T-helper 2 cell treated with Interferon-gamma antibody and Interleukin-4, amounts not matched to agents 5 μg/mL and 100 μg/mL, for 36 hours (primary cell): ENCODE measurements around the gene COL5A1.

Experiments
- DNase-seq: peaks from one replicate; pipeline ENCODE4 v3.0.0; 2021; ENCODE audit warnings: low spot score
- H3K27ac Mint-ChIP-seq: one replicate; pipeline ENCODE4 v1.8.0; 2021; ENCODE audit warnings: mild to moderate bottlenecking, mixed read lengths
- H3K27me3 Mint-ChIP-seq: one replicate; pipeline ENCODE4 v1.8.0; 2021; ENCODE audit warnings: low read depth, mixed read lengths
- H3K36me3 Mint-ChIP-seq: one replicate; pipeline ENCODE4 v1.8.0; 2021; ENCODE audit warnings: low read depth, mixed read lengths
- H3K4me1 Mint-ChIP-seq: one replicate; pipeline ENCODE4 v1.8.0; 2021; ENCODE audit warnings: low read depth, mixed read lengths
- H3K4me3 Mint-ChIP-seq: one replicate; pipeline ENCODE4 v1.8.0; 2022; ENCODE audit warnings: mild to moderate bottlenecking, moderate library complexity, mixed read lengths
- H3K9me3 Mint-ChIP-seq: one replicate; pipeline ENCODE4 v1.8.0; 2021; ENCODE audit warnings: mixed read lengths

The COL5A1 gene

DNA sequence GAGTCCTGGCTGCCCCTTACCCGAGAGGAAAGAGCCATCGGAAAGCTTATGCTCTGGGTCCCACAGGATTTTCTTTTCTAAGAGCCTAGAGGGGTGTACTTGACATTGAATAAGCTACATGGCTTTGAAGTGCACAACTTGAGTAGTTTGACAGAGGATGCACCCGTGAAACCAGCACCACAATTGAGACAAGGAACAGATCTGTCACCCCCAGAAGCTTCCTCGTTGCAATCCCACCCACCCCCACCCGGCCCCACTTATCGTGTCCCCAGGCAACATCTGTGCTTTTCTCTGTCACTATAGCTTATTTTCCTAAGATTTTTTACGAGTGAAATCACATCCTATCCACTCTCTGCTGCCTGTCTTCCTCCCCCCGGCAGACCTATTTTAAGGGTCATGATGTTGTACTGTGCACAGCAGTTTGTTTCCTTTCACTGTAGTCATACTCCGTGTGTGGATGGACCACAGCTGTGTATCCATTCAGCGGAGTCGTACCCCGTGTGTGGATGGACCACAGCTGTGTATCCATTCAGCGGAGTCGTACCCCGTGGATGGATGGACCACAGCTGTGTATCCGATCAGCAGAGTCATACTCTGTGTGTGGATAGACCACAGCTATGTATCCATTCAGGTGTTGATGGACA, 230.2 kb downstream of the COL5A1 start:
- Mint-ChIP-seq H3K9me3 (no peaks in the 10 kb centered on the region), H3K27me3 (no peaks in the 10 kb centered on the region), H3K27ac (no peak overlapping the region), H3K36me3 (no peaks in the 10 kb centered on the region), H3K4me1 (no peaks in the 10 kb centered on the region), H3K4me3 (no peak overlapping the region)
- no peak for DNase-seq

DNA sequence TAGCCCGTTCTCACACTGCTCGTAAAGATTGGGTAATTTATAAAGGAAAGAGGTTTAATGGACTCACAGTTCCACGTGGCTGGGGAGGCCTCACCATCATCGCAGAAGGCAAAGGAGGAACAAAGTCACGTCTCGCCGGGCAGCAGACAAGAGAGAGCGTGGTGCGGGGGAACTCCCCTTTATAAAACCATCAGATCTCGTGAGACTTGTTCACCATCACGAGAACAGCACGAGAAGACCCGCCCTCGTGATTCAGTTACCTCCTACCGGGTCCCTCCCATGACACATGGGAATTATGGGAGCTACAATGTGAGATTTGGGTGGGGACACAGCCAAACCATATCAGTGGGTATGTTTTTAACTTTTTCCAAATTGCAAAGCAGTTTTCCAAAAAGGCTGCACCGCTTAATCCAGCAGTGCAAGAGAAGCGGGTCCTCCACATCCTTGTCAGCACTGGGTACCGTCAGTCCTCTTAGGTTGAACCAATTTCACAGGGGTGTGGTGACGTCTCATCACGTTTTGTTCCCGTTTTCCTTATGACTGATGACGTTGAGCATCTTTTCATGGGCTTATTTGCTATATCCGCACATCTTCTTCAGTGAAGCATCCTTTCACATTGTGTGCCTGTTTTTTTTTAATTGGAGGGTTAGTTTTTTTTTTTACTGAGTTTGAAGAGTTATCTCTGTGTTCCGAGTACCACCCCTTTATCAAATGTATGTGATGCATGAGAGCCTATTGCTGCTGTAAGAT, 231.1 kb downstream of the COL5A1 start:
- H3K9me3 Mint-ChIP-seq, result no peaks in the 10 kb centered on the region
- H3K27ac Mint-ChIP-seq, result no peak overlapping the region
- DNase-seq, result no peak
- no peak overlapping the region for H3K4me3 Mint-ChIP-seq
- no peaks in the 10 kb centered on the region for H3K36me3 Mint-ChIP-seq
- H3K4me1 Mint-ChIP-seq, result no peaks in the 10 kb centered on the region
- no peaks in the 10 kb centered on the region for H3K27me3 Mint-ChIP-seq

- Mint-ChIP-seq H3K36me3 (no peaks in the 10 kb centered on the region), H3K4me1 (no peaks in the 10 kb centered on the region)
Observed at GRCh38 chr9:134875371-134875770, 233.8 kb downstream of the COL5A1 start.

GRCh38 chr9:134877541-134877940, 235.9 kb downstream of the COL5A1 start:
- DNase-seq, result no peak
- H3K27me3 Mint-ChIP-seq, result no peaks in the 10 kb centered on the region
- H3K4me1 Mint-ChIP-seq, result no peaks in the 10 kb centered on the region
- no peak overlapping the region for H3K27ac Mint-ChIP-seq
- no peaks in the 10 kb centered on the region for H3K9me3 Mint-ChIP-seq
- H3K4me3 Mint-ChIP-seq, result no peak overlapping the region
- H3K36me3 Mint-ChIP-seq, result no peaks in the 10 kb centered on the region

More at GRCh38 chr9:134875371-134875770, 233.8 kb downstream of the COL5A1 start:
- H3K27me3 Mint-ChIP-seq, result no peaks in the 10 kb centered on the region
- no peak overlapping the region for H3K4me3 Mint-ChIP-seq
- DNase-seq, result no peak
- no peak overlapping the region for H3K27ac Mint-ChIP-seq
- no peaks in the 10 kb centered on the region for H3K9me3 Mint-ChIP-seq

DNA sequence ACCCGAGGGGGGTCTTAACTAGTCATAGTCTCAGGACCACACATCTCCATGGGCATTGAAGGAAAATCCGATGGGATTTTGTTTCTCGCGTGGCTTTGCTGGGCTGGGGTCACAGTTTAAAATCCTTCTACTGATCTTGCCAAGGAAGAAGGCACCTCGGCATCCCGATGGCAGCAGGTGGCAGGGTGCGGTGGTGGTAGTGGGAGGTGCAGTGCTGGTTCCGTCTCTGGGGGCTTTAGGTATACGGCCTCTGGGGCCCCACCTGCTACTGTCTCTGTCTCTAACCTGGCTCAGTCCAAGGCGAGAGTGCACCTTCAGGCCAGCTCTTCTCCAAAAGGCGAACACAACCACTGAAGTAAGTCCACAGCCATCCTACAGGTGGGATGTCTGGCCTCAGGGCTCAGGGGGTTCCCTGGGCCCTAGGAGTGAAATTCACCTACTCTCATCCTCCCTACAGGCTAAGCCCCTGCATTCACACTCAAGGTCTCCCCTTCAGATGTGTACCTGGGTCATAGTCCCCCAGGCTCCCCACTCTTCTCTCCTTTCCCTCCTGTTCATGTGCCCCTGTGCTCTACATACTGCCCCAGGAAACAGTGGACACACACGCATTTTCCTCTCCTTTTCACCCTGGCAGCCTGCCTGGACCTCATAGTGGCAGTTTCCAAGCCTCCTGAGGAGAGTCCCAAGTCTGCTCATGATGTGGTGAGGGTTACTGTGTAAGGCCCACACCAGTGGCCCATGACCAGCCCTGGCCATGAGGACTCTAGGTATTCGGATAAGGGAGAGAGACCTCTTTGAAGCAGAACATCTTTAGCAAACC, 238.3 kb downstream of the COL5A1 start:
- H3K4me3 Mint-ChIP-seq, result no peak overlapping the region
- no peak overlapping the region for H3K27ac Mint-ChIP-seq
- H3K9me3 Mint-ChIP-seq, result no peaks in the 10 kb centered on the region
- no peaks in the 10 kb centered on the region for H3K27me3 Mint-ChIP-seq
- no peaks in the 10 kb centered on the region for H3K36me3 Mint-ChIP-seq
- no peaks in the 10 kb centered on the region for H3K4me1 Mint-ChIP-seq
- DNase-seq, result no peak

DNA sequence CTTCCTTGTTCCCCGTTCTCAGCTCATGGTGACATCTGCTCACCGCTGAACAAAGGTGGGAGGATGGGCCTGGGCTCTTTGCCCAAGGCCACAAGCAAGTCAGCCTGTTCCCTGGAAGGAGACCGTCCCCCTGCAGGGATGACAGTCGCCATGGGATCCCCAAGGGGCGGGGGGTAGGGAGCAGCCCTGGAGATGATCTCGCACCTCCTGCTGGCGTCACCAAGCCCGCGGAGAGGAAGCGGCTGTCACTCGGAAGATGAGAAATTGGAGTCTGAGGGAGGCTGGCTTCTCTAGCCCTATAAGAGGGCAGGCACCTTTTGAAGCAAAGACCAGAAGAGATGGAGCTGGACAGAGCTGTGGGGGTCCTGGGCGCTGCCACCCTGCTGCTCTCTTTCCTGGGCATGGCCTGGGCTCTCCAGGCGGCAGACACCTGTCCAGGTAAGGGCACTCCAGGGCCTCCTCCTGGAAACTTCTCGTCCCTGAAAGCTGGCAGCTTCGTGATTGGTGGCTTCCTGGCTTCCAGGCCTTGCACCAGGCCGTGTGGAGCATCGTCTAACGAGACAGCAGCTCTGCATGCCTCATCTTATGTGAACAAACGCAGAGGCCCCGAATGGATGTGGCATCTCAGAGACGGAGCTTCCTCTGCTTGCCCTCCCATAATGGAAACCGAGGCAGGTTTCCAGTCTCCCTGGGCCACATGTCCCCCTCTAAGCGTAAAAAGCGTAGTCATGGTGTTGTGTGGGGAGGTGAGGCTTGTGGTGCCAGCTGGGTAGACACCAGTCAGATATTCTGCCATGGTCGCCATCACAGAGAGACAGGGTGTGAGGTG, 239.1 kb downstream of the COL5A1 start, which contains the start of gene FCN2:
Gene FCN2 (plus strand): TSS at position 327 of the 829 bp plus-strand sequence. CDS start 12 bp downstream, at position 339.
- H3K27me3 Mint-ChIP-seq, result no peaks in the 10 kb centered on the region
- no peak within 1 kb of the TSS for H3K27ac Mint-ChIP-seq
- no peaks in the 10 kb centered on the region for H3K9me3 Mint-ChIP-seq
- H3K4me3 Mint-ChIP-seq, result no peak within 1 kb of the TSS
- H3K4me1 Mint-ChIP-seq, result no peaks in the 10 kb centered on the region
- no peaks in the 10 kb centered on the region for H3K36me3 Mint-ChIP-seq
- DNase-seq, result no peak

- DNase-seq, result no peak
- no peaks in the 10 kb centered on the region for H3K36me3 Mint-ChIP-seq
- H3K27ac Mint-ChIP-seq, result no peak overlapping the region
- H3K9me3 Mint-ChIP-seq, result no peaks in the 10 kb centered on the region
- H3K4me3 Mint-ChIP-seq, result no peak overlapping the region
- no peaks in the 10 kb centered on the region for H3K27me3 Mint-ChIP-seq
- H3K4me1 Mint-ChIP-seq, result no peaks in the 10 kb centered on the region
Observed at GRCh38 chr9:134881313-134881670, 239.7 kb downstream of the COL5A1 start.

DNA sequence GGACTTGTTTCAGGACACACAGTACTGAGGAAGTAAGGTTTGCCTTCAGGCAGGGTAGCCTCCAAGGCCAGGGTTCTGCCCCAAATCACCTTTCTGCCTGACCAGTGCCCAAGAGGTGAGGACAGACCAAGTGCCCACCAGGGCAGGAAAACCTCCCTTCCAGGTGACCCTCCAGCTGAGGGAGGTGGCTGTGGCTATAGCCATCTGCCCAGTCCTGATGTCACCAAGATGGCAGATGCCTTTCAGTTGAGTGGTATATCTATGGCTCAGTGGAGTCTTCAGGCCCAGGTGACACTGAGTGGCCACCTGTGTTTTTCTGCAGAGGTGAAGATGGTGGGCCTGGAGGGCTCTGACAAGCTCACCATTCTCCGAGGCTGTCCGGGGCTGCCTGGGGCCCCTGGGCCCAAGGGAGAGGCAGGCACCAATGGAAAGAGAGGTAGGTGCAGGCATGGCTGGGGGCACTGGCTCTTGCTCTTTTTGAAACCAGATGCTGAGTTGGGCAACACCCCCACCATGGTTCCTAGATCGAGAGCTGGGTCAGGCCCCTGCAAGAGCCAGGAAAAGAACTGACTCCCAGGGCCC, 240.7 kb downstream of the COL5A1 start:
- H3K27ac Mint-ChIP-seq, result no peak overlapping the region
- H3K9me3 Mint-ChIP-seq, result no peaks in the 10 kb centered on the region
- no peaks in the 10 kb centered on the region for H3K36me3 Mint-ChIP-seq
- no peaks in the 10 kb centered on the region for H3K4me1 Mint-ChIP-seq
- DNase-seq, result no peak
- no peaks in the 10 kb centered on the region for H3K27me3 Mint-ChIP-seq
- H3K4me3 Mint-ChIP-seq, result no peak overlapping the region

DNA sequence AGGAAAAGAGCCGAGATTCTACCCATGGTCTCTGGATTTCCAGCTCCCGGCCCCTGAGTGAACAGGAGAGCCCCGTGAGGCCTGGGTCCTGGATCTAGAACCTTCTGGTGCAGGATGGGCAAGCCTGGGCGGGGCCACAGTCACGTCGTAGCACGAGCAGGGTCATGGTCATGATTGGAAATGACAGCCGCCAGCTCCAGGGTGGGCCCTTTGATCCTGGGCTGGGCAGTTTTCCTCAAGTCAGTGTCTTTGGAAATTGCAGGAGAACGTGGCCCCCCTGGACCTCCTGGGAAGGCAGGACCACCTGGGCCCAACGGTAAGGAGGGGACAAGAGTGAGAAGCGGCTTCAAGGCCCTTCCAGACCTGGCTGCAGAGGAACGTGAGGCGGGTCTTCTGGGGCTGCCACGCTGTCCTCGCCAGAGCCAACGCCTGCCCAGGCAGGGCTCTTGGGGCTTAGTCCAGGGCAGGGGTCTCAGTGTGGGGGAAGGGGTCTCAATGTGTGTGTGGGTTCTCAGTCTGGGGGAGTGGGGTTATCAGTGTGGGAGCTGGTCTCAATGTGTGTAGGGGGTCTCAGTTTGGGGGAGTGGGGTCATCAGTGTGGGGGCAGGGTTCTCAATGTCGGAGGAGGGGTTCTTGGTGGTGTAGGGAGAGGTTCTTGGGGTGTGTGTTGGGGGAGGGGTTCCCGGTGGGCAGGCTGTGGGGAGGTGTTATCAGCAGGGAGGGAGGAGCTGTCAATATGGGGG, 241.6 kb downstream of the COL5A1 start:
- no peaks in the 10 kb centered on the region for H3K9me3 Mint-ChIP-seq
- H3K4me3 Mint-ChIP-seq, result no peak overlapping the region
- H3K27me3 Mint-ChIP-seq, result peaks cover 2% of the 10 kb centered on the region
- DNase-seq, result no peak
- H3K36me3 Mint-ChIP-seq, result no peaks in the 10 kb centered on the region
- H3K4me1 Mint-ChIP-seq, result no peaks in the 10 kb centered on the region
- H3K27ac Mint-ChIP-seq, result no peak overlapping the region

DNA sequence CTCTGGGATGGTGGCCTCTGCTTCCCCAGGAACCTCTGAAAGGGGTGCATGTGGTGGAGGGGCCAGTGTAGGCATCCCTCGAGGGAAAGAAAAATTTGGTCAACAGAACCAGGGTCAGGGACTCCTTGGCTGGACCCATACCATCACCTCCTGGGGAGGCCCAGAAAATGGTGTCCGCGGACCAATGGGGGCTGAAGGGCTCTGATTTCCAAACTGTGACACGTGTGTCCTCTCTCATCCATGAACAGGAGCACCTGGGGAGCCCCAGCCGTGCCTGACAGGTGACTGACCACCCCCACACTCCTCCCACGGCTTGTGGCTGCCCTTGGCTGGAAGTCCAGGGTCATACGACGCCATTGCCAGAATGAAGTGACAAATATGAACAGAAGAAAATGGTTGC, 242.9 kb downstream of the COL5A1 start:
- Mint-ChIP-seq H3K4me1 (no peaks in the 10 kb centered on the region), H3K27me3 (peaks cover 2% of the 10 kb centered on the region), H3K36me3 (no peaks in the 10 kb centered on the region), H3K9me3 (no peaks in the 10 kb centered on the region), H3K4me3 (no peak overlapping the region), H3K27ac (no peak overlapping the region)
- no peak for DNase-seq

GRCh38 chr9:134885001-134885678, 243.5 kb downstream of the COL5A1 start:
- no peaks in the 10 kb centered on the region for H3K36me3 Mint-ChIP-seq
- no peak for DNase-seq
- H3K9me3 Mint-ChIP-seq, result no peaks in the 10 kb centered on the region
- H3K4me1 Mint-ChIP-seq, result no peaks in the 10 kb centered on the region
- peaks cover 2% of the 10 kb centered on the region for H3K27me3 Mint-ChIP-seq
- no peak overlapping the region for H3K4me3 Mint-ChIP-seq
- H3K27ac Mint-ChIP-seq, result no peak overlapping the region

GRCh38 chr9:134885679-134886412, 244.2 kb downstream of the COL5A1 start:
- Mint-ChIP-seq H3K27me3 (peaks cover 2% of the 10 kb centered on the region), H3K27ac (no peak overlapping the region), H3K4me1 (no peaks in the 10 kb centered on the region), H3K9me3 (no peaks in the 10 kb centered on the region), H3K4me3 (no peak overlapping the region), H3K36me3 (no peaks in the 10 kb centered on the region)
- no peak for DNase-seq
